Measurements from ENCODE around the gene SH3GL1.

DNA sequence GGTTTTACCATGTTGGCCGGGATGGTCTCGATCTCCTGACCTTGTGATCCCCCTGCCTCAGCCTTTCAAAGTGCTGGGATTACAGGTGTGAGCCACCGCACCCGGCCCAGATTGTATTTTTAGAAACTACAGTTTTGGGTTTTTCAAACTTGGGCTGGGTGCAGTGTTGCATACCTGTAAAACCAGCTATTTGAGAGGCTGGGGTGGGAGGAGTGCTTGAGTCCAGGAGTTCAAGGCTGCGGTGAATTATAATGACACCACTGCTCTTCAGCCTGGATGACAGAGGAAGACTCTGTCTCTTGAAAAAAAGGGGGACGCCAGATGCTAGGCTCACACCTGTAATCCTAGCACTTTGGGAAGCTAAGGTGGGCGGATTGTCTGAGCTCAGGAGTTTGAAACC is 6.3 kb upstream of the SH3GL1 start:
- TF ChIP-seq POLR2A (IDR thresholded peaks at IDR 0.05; ENCODE audit: low read depth): no peak
- TF ChIP-seq, protein P1, sequence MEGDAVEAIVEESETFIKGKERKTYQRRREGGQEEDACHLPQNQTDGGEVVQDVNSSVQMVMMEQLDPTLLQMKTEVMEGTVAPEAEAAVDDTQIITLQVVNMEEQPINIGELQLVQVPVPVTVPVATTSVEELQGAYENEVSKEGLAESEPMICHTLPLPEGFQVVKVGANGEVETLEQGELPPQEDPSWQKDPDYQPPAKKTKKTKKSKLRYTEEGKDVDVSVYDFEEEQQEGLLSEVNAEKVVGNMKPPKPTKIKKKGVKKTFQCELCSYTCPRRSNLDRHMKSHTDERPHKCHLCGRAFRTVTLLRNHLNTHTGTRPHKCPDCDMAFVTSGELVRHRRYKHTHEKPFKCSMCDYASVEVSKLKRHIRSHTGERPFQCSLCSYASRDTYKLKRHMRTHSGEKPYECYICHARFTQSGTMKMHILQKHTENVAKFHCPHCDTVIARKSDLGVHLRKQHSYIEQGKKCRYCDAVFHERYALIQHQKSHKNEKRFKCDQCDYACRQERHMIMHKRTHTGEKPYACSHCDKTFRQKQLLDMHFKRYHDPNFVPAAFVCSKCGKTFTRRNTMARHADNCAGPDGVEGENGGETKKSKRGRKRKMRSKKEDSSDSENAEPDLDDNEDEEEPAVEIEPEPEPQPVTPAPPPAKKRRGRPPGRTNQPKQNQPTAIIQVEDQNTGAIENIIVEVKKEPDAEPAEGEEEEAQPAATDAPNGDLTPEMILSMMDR (IDR thresholded peaks at IDR 0.05): no peak
